OCI-LY3 (cell line): Measurements from ENCODE around the gene RNF121.

ENCODE experiments used
- H2AFZ ChIP-seq: fragments of 200-600, 300-600 bp; shearing (Covaris generic); 2 replicates; pipeline ENCODE4 v1.6.0; 2014; ENCODE audit warnings: antibody characterized with exemption, low read depth, low read length
- H3K27ac ChIP-seq: fragments of 200-600, 300-600 bp; sonication (generic); 2 replicates; pipeline ENCODE4 v1.5.1; 2014; ENCODE audit warnings: mild to moderate bottlenecking, low read length, moderate library complexity, mixed read lengths
- H3K27me3 ChIP-seq: fragments of 200-600, 300-600 bp; sonication (generic); 2 replicates; pipeline ENCODE4 v1.6.1; 2014; ENCODE audit warnings: low read depth, low read length, mixed read lengths
- H3K36me3 ChIP-seq: fragments of 200-600, 300-600 bp; sonication (generic); replicated peaks from 2 replicates; pipeline ENCODE3; 2014; ENCODE audit warnings: low read depth, low read length, mixed read lengths
- H3K4me1 ChIP-seq: fragments of 300-600, 200-600 bp; sonication (generic); 2 replicates; pipeline ENCODE4 v1.6.1; 2014; ENCODE audit warnings: low read length, mixed read lengths
- H3K4me2 ChIP-seq: fragments of 200-600, 300-600 bp; sonication (generic); 2 replicates; pipeline ENCODE4 v1.6.1; 2014; ENCODE audit warnings: low read length, mixed read lengths
- H3K4me3 ChIP-seq: fragments of 300-600, 200-600 bp; sonication (generic); 2 replicates; pipeline ENCODE4 v1.5.1; 2014; ENCODE audit warnings: antibody characterized with exemption, mild to moderate bottlenecking, low read length, moderate library complexity
- H3K79me2 ChIP-seq: fragments of 300-600, 200-600 bp; shearing (Covaris generic); 2 replicates; pipeline ENCODE4 v1.6.1; 2014; ENCODE audit warnings: mild to moderate bottlenecking, low read length, mixed read lengths
- H3K9ac ChIP-seq: fragments of 300-600, 200-600 bp; shearing (Covaris generic); 2 replicates; pipeline ENCODE4 v1.6.0; 2014; ENCODE audit warnings: mild to moderate bottlenecking, low read length, moderate library complexity
- H3K9me3 ChIP-seq: fragments of 200-600, 300-600 bp; shearing (Covaris generic); 2 replicates; pipeline ENCODE4 v1.6.1; 2014; ENCODE audit warnings: low read length, mixed read lengths; ENCODE audit not compliant: insufficient read depth
- H4K20me1 ChIP-seq: fragments of 200-600, 300-600 bp; sonication (generic); 2 replicates; pipeline ENCODE4 v1.6.1; 2016; ENCODE audit warnings: low read length, mixed read lengths; ENCODE audit not compliant: insufficient read depth
- CTCF ChIP-seq: fragments of 200-600, 300-600 bp; sonication (generic); IDR thresholded peaks from 2 replicates; pipeline ENCODE4 v1.5.1; 2014; ENCODE audit warnings: antibody characterized with exemption, low read length, low read depth
- EZH2phosphoT487 ChIP-seq: fragments of 200-600 bp; shearing (Covaris generic); IDR thresholded peaks from 2 replicates; pipeline ENCODE4 v1.6.1; 2018; ENCODE audit warnings: antibody characterized with exemption, mixed run types, low read depth

Gene RNF121

GRCh38 chr11:72039856-72040401 is 111.1 kb downstream of the RNF121 start:
- no peak overlapping the region for H3K27ac ChIP-seq
- H3K4me3 ChIP-seq: no peak overlapping the region
- no peak overlapping the region for H2AFZ ChIP-seq
- H3K9ac ChIP-seq: no peak overlapping the region
- H3K4me2 ChIP-seq: no peak overlapping the region
- peaks cover 5% of the 10 kb centered on the region; the same call in 1 of the 2 replicates for H4K20me1 ChIP-seq
- H3K27me3 ChIP-seq: no peaks in the 10 kb centered on the region
- H3K79me2 ChIP-seq: peaks cover 34% of the 10 kb centered on the region
- H3K36me3 ChIP-seq: peaks cover 8% of the 10 kb centered on the region
- no peak for TF ChIP-seq EZH2phosphoT487
- TF ChIP-seq CTCF: no peak
- H3K4me1 ChIP-seq: no peaks in the 10 kb centered on the region
- no peaks in the 10 kb centered on the region for H3K9me3 ChIP-seq

DNA sequence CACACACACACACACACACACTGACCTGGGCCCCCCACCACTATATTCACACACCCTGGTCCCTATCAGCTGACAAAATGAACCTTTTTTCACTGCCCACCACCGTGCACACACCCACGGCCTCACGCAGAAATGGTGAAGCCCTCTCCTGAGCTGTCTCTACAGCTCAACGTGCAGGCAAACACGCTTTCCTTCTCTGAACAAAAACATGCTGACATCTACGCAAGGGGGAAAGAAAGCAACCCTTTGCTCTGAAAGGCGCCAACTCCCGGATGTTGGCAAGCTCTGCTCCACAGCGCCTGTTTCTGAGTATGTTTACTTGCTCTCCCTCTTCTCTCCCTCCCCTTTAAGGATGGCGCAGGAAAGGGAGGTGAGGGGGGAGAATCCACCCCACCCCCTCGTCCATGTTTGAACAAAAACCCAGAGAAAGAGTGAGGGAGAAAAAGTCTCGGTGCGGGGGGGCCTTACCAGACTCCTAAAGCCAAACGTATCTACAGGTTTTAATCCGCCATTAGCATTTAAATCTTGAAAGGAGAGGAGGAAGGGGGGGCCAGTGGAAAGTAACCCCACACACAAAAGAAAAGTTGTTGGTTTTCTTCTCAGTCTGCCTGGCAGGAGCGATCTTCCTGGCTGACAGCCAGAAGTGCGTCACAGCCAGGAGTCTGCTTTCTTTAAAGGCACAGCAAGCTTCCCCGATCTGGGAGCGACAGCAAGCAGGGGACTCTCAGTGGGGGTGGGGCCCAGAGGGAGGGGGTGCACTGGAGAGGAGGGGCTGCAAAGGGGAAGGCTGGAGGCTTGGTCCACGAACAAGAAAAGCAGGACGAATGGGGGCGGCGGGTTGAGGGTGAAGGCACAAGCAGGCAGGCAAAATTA is 111.9 kb downstream of the RNF121 start:
- TF ChIP-seq CTCF: no peak
- no peak for TF ChIP-seq EZH2phosphoT487
- Histone ChIP-seq H3K4me1 (no peaks in the 10 kb centered on the region), H3K79me2 (peaks cover 34% of the 10 kb centered on the region), H4K20me1 (peaks cover 5% of the 10 kb centered on the region; the same call in 1 of the 2 replicates), H3K4me3 (no peak overlapping the region), H3K36me3 (peaks cover 2% of the 10 kb centered on the region), H3K9ac (no peak overlapping the region), H2AFZ (no peak overlapping the region), H3K27ac (no peak overlapping the region), H3K27me3 (no peaks in the 10 kb centered on the region), H3K4me2 (no peak overlapping the region), H3K9me3 (no peaks in the 10 kb centered on the region)

GRCh38 chr11:72041364-72042063 is 112.7 kb downstream of the RNF121 start:
- Histone ChIP-seq H3K27me3 (no peaks in the 10 kb centered on the region), H4K20me1 (peaks cover 5% of the 10 kb centered on the region; the same call in 1 of the 2 replicates), H2AFZ (no peak overlapping the region), H3K4me3 (no peak overlapping the region), H3K4me2 (no peak overlapping the region), H3K79me2 (peaks cover 33% of the 10 kb centered on the region), H3K9me3 (no peaks in the 10 kb centered on the region), H3K9ac (no peak overlapping the region), H3K27ac (no peak overlapping the region), H3K4me1 (no peaks in the 10 kb centered on the region), H3K36me3 (no peaks in the 10 kb centered on the region)
- TF ChIP-seq EZH2phosphoT487: no peak
- TF ChIP-seq CTCF: no peak
